ENCODE data around the gene C17orf75.

- TF ChIP-seq CTCF (conservative IDR thresholded peaks at IDR 0.05; ENCODE audit: low read length) (no peak), EZH2phosphoT487 (IDR thresholded peaks at IDR 0.05; ENCODE audit: borderline replicate concordance) (no peak)
Measured at GRCh38 chr17:32331243-32332040, 10.5 kb downstream of the C17orf75 start.

All from Loucy (cell line).